Measurements from ENCODE around the gene ARSI.

Gene ARSI

GRCh38 chr5:150311015-150311692 is 8.4 kb upstream of the ARSI start:
- no peak for DNase-seq (ENCODE audit: low read depth, low spot score)
- no peak overlapping the region for H3K4me3 ChIP-seq (ENCODE audit: low read length)

GRCh38 chr5:150310246-150310645 is 7.5 kb upstream of the ARSI start:
- DNase-seq (ENCODE audit: low read depth, low spot score): no peak
- no peak overlapping the region for H3K4me3 ChIP-seq (ENCODE audit: low read length)

- no peak for DNase-seq (ENCODE audit: low read depth, low spot score)
- H3K4me3 ChIP-seq (ENCODE audit: low read length): no peak overlapping the region
Measured at GRCh38 chr5:150309886-150310239, 7.2 kb upstream of the ARSI start.

- no peak for DNase-seq (ENCODE audit: low read depth, low spot score)
- H3K4me3 ChIP-seq (ENCODE audit: low read length): no peak overlapping the region
Measured at GRCh38 chr5:150309101-150309885, 6.6 kb upstream of the ARSI start.

- DNase-seq (ENCODE audit: low read depth, low spot score): no peak
Measured at GRCh38 chr5:150307617-150308426, 5.1 kb upstream of the ARSI start.

GRCh38 chr5:150306775-150307174 is 4.1 kb upstream of the ARSI start:
- DNase-seq (ENCODE audit: low read depth, low spot score): no peak
- H3K4me3 ChIP-seq (ENCODE audit: low read length): no peak overlapping the region

More at GRCh38 chr5:150307617-150308426, 5.1 kb upstream of the ARSI start:
- no peak overlapping the region for H3K4me3 ChIP-seq (ENCODE audit: low read length)

GRCh38 chr5:150305557-150305956 is 2.9 kb upstream of the ARSI start:
- no peak overlapping the region for H3K4me3 ChIP-seq (ENCODE audit: low read length)

GRCh38 chr5:150305095-150305494 is 2.4 kb upstream of the ARSI start:
- DNase-seq (ENCODE audit: low read depth, low spot score): no peak
- no peak overlapping the region for H3K4me3 ChIP-seq (ENCODE audit: low read length)

More at GRCh38 chr5:150305557-150305956, 2.9 kb upstream of the ARSI start:
- DNase-seq (ENCODE audit: low read depth, low spot score): no peak

GRCh38 chr5:150304481-150305081 is 1.9 kb upstream of the ARSI start:
- H3K4me3 ChIP-seq (ENCODE audit: low read length): no peak overlapping the region
- no peak for DNase-seq (ENCODE audit: low read depth, low spot score)

- no peak overlapping the region for H3K4me3 ChIP-seq (ENCODE audit: low read length)
- DNase-seq (ENCODE audit: low read depth, low spot score): no peak
Measured at GRCh38 chr5:150303660-150304386, 1.1 kb upstream of the ARSI start.

- no peak overlapping the region for H3K4me3 ChIP-seq (ENCODE audit: low read length)
- no peak for DNase-seq (ENCODE audit: low read depth, low spot score)
Measured at GRCh38 chr5:150303070-150303615, 438 bp upstream of the ARSI start.

- DNase-seq (ENCODE audit: low read depth, low spot score): no peak
- no peak overlapping the region for H3K4me3 ChIP-seq (ENCODE audit: low read length)
Measured at GRCh38 chr5:150301901-150302300, 804 bp downstream of the ARSI start.

GRCh38 chr5:150301170-150301505 is 1.6 kb downstream of the ARSI start:
- no peak overlapping the region for H3K4me3 ChIP-seq (ENCODE audit: low read length)
- no peak for DNase-seq (ENCODE audit: low read depth, low spot score)

- H3K4me3 ChIP-seq (ENCODE audit: low read length): no peak overlapping the region
- no peak for DNase-seq (ENCODE audit: low read depth, low spot score)
Measured at GRCh38 chr5:150300496-150301169, 2.1 kb downstream of the ARSI start.

- no peak overlapping the region for H3K4me3 ChIP-seq (ENCODE audit: low read length)
- no peak for DNase-seq (ENCODE audit: low read depth, low spot score)
Measured at GRCh38 chr5:150299571-150300327, 3.0 kb downstream of the ARSI start.

GRCh38 chr5:150298701-150299451 is 3.8 kb downstream of the ARSI start:
- DNase-seq (ENCODE audit: low read depth, low spot score): no peak
- H3K4me3 ChIP-seq (ENCODE audit: low read length): no peak overlapping the region
